Right lobe of liver (tissue), 4 donors: Measurements from ENCODE around the gene ABCC2.

Experiments
- POLR2A ChIP-seq: fragments of 450-650 bp; IDR thresholded peaks from one replicate; pipeline ENCODE4 v1.6.1; 2017; ENCODE audit warnings: antibody characterized with exemption, mild to moderate bottlenecking
- TF ChIP-seq, protein P1 (sequence below), 4 donors: fragments of 200-600 bp in 3 of 4; fragments of 450-650 bp in 1 of 4; IDR thresholded peaks; one replicate each; pipeline versions ENCODE4 v1.5.1 to v1.8.0; 2016 to 2022; ENCODE audit warnings: antibody characterized with exemption in 4 of 4, mild to moderate bottlenecking in 2 of 4
- donor health status: DM: no; HTN: no; CAD: no.
- donor health status: DM: no; HTN: no; CAD: no.
- donor health status: DM: no; HTN: yes; CAD: no.

- TF ChIP-seq, protein P1, sequence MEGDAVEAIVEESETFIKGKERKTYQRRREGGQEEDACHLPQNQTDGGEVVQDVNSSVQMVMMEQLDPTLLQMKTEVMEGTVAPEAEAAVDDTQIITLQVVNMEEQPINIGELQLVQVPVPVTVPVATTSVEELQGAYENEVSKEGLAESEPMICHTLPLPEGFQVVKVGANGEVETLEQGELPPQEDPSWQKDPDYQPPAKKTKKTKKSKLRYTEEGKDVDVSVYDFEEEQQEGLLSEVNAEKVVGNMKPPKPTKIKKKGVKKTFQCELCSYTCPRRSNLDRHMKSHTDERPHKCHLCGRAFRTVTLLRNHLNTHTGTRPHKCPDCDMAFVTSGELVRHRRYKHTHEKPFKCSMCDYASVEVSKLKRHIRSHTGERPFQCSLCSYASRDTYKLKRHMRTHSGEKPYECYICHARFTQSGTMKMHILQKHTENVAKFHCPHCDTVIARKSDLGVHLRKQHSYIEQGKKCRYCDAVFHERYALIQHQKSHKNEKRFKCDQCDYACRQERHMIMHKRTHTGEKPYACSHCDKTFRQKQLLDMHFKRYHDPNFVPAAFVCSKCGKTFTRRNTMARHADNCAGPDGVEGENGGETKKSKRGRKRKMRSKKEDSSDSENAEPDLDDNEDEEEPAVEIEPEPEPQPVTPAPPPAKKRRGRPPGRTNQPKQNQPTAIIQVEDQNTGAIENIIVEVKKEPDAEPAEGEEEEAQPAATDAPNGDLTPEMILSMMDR (IDR thresholded peaks at IDR 0.05): no peak
- no peak for TF ChIP-seq POLR2A
Measured at GRCh38 chr10:99748823-99749451, 33.5 kb upstream of the ABCC2 start.
